GM19468 (cell line): ENCODE measurements around the gene UNCX.
"Not testable (repeated sequence)": the region's sequence is repeated elsewhere in the genome, so short reads cannot be mapped to it uniquely, and the experiment has no call there.

ENCODE experiments used
- ATAC-seq: cut with Tn5 transposase; IDR thresholded peaks from one replicate; pipeline ENCODE4 v1.9.1; 2021; ENCODE audit warnings: mild to moderate bottlenecking, moderate library complexity, moderate number of reproducible peaks; ENCODE audit not compliant: unreplicated experiment; ENCODE audit errors: extremely low read depth

Gene UNCX

DNA sequence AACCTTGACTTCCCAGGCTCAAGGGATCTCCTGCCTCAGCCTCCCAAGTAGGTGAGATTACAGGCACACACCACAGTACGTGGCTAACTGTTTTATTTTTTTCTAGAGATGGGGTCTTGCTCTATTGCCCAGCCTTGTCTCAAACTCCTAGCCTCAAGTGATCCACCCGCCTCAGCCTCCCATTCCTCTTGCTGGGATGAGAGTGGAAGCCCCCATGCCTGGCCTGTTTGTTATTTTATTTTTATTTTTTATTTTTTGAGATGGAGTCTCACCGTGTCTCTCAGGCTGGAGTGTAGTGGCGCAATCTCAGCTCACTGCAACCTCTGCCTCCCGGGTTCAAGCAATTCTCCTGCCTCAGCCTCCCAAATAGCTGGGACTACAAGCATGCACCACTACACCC lies 20.6 kb upstream of the UNCX start:
- ATAC-seq, result not testable (repeated sequence)

DNA sequence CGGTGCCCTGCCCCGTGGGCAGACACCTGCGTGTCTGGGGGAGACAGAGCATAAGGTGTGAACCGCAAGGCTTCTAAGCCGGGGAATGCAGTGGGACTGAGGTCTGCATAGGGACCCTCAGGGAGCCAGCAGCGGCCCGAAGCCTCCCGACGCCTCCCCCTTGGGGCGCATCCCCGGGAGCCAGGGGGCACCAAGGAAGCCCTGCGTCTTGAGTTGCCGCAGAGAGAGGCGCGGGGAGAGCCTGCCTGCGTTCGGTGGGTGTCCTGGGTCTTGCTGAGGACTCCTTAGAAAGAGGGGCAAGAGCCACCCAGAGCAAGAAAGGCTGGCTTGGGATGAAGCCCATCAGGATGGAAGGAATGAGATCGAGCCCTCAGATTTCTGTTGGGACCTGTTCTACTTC lies 18.2 kb upstream of the UNCX start:
- ATAC-seq, result no peak

DNA sequence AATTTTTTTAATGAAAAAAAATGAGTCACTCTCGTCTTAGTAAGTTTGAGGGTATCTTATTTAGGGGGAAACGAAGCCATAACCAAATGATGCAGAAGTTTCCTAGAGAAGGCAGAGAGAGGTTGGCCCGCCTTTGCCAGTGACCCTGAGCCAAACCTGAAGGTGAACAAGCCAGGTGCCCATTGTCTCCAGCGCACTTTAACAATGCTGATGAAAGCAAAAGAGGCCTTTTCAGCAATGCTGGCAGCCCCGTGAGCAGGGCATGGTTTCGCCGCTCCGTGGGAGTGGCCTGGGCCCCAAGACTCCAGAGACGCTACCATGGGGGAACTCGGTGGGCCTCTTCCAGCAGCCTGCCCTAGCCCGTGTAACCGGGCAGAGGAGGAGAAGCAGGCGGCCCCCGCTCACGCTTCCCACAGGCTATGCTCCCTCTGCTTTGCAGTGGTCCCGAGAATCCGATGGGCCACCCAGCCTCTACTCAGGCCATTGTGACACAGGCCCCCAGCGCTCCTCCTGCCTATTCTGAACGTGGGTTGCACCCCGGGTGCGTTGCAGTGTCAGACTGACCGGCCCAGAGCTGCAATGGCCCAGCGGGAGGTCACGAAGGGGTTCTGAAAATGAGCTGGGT lies 14.0 kb upstream of the UNCX start:
- no peak for ATAC-seq

DNA sequence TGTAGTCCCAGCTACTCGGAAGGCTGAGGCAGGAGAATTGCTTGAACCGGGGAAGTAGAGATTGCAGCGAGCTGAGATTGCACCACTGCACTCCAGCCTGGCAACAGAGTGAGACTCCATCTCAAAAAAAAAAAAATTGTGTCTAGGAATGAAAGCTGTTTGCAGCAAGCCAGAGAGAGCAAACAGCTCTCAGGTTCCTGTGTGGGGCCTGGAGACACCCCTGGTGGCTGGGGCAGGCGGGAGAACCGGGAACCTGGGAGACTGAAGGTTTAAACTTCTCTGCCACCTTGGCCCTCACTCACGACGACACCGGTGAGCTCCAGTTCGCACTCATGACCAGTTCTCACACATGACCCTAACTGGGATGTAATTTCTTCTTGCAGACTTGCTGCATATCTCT lies 13.2 kb upstream of the UNCX start:
- ATAC-seq, result no peak

DNA sequence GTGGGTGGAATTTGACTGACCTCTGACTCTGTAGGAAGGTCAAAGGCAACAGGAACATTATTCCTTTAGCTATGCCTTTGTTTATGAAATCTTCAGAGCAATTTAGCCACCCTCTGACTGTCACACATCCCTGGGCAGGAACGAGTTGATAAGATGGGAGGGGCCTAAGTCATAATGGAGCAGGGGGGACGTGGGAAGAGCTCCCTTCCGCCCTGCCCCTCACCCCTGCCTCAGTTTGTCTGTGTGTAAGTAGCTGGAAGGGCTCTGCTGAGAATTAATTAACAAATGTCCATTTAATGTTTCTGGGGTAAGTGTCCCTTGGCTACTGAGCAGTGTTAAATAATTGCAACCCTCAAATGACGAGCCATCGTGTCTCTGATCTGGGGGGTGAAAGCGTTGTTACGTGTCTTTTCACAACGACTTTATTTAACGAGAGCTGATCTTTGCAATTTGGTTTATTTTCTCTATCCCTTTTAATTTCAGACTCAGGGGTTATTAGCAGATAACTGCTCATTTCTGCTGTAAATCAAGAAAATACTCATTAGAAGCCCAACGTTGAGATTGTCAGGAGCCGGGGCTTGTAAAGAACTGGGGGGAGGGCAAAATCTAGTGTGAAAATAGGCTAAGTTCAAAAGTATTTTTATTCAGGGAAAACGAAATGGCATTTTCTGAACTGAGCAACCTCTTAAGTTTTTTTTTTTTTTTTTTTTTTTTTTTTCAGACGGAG lies 12.5 kb upstream of the UNCX start:
- ATAC-seq, result no peak

DNA sequence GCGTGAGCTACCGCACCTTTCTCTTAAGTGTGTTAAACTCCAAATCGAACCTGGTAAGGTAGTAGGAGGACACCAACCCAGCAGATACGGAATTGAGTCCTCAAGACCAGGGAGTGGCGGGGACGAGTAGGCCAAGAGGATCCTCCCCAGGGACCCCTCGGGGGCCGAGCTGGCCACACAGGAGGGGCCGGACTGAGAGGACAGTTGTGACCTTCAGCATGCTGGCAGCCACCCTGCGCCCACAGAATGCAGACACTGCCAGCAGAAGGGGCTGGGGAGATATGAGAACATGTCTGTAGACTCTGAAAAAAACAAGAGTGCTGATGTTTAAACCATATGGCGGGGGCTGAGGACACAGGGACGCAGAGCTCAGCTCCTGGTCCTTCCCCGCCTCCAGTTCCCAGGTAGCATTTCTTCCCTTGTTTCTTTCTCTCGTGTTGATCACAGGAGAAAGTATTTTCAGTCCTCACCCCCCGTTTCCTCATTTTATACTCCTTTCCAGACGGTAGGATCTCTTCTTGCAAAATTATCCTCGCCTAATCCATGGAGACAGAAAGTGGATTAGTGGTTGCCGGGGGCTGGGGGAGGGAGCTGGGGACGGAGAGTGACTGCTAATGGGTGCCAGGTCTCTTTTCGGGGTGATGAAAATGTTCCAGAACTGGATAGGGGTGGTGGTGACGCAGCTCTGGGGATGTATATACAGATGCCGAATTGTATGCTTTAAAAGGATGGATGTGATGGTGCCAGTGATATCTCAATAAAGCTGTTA lies 11.5 kb upstream of the UNCX start:
- ATAC-seq, result no peak

DNA sequence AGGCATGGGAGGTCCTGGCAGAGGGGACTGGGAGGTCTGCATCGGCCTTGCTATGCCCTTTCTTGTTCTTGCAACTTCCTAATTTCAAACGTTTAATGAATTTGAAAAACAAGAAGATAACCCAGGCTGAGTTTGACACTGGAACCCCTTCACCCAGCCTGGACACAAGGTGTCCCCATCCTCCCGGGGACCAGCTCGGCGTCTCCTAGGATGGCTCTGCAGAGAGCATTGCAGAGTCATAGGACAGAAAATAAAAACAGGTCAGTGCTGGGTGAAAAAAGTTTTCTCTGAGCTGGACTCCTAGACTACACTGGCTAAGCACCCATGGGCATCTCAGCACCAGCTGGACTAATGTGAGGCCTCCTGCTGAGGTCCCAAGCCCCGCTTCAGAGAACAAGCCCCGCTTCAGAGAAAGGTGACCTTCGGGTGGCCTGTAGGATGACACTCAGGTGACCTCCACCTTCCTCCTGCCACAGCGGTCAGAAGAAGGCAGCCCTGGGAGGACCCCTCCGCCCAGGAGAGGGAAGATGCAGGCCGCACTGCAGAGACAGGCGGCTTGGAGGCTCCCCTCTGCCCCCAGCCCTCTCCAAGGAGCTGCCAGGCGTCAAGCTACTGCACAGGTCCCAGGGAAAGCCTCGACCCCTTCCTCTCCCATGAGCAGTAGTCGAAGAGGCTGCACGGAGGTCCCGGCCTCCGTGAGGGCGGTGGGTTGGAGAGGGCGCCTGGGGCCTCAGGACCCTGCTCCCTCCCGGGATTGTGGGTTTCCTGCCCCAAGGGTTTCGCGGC lies 9.3 kb upstream of the UNCX start:
- no peak for ATAC-seq

DNA sequence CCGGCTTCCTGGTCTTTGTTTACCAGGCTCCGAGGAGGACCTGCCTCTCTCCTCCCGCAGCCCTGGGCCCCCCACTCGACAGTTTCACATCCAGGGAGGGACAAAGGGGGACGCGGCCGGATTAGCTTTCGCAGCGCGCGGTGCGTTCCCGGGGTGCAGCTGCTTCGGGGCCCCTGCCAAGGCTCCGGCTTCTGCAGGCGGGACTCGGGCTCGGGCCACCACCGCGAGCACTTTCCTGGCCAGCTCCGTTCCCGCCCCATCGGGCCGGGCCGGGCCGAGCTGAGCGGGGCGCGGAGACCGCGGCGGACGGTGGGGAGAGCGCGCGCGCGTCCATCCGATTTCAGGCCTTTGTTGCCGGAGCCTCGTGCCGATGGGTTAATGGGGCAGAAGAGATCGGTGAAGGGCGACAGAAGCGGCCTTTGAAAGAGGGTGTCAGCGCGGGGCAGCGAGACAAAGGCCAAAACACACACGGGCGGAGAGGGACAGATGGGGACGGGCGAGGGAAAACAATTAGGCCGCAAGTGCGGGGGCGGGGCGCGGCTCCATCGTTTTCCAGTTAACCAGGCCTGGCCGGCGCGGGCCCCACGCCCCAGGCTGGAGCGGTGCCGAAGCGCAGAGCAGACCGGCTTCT lies 8.5 kb upstream of the UNCX start:
- no peak for ATAC-seq

DNA sequence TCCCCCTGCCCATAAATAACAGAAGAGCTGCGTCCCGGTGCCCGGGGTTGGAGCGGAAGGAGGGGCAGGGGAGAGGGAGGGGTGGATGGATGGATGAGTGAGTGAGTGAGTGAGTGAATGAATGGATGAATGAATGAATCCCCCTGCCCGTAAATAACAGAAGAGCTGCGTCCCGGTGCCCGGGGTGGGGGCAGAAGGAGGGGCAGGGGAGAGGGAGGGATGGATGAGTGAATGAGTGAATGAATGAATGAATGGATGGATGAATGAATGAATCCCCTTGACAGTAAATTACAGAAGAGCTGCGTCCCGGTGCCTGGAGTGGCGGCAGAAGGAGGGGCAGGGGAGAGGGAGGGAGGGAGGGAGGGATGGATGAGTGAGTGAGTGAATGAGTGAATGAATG lies 7.6 kb upstream of the UNCX start:
- no peak for ATAC-seq

DNA sequence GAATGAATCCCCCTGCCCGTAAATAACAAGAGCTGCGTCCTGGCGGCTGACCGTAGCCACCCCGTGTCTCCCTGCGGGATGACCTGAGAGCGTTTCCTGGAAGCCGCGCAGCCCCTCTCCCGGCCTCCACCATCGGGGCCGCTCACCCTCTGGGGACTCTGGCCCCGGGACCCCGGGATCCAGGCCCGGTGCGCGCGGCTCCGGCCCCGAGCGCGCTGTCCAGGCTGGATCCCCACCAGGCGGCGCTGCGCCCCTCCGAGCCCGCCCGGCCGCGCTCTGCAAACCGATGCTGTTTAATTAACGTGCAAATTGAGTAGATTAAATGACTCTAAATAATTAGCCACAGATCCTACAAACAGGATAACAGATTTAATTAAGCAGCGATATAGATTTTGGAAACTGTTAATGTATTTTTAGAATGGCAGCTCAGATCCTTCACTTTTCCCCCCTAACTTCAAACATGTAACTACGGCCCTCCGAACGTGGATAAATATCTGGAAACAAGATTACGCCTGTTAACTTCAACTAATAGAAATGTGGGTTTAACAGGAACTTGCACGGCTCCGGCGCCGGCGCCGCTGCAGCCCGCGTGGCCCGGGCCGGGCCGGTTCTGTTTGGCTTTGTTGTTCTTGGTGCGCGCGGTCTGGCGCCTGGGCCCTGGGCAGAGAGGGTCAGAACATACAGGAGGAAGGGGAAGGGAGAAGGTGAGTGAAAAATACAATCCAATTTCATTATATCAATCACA lies 7.1 kb upstream of the UNCX start:
- ATAC-seq, result no peak

DNA sequence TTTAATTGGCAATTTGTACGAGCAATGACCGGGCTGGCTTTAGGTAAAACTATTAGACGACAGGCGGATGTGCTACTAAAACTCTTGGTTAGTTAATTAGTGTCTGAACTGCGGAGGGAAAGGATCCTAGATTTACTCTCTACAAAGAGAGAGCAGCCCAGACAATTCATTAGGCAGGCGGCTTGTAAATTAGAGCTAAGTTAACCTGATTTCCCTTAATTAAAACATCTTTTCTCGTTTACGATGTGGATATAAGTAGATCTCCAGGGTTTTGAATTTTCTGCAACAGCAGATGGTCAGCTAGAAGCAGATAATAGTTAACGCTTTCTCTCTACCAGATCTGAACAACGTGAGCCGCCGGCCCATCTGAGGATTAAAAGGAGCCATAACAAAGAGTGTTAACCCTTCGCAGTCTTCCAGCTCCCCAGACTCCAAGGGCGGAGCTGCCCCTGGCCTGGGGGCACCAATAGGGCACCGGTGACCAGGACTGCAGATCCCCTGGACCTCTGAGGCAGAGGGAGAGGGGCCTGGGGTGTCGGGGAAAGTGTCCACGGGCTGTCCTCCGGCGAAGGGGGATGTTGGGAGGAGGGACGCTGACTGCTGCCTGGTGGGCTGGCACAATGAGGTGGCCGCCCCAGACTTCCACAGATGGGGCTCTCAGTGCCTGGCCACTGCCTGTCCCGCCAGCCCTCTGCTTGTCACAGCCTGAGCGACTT lies 6.3 kb upstream of the UNCX start:
- ATAC-seq, result no peak

DNA sequence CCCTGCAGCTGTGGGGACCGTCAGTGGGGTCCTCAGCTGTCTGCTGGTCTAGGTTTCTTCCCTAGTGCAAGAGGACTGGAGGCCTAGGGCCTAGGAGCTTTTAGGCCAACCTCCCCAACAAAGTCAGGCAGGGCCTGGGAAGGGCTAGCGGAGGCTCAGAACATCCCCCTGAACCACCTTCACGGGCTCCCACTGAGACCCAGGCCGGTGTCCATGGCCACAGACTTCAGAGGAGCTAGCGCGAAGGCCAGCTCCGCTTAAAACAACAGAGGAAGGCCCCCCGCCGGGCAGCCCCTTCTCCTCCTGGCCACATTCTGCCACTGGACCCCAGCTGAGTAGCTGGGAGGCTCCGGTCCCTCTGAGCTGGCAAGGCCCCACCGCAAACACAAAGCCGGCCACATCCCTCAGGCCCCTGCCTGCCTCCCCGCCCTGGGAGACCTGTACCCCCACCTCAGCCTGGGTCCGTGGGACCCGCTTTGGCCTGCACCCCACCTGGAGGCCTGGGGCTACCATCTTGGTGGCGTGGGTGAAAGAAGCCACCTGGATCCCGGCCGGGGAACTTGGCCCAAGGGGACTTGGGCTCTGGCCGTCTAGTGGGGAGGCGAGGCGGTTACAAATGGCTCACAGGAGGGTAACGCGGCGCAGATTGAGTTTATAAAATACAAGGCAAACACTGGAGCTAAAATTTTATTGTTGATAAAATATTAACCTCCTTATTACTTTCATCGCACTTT lies 5.4 kb upstream of the UNCX start:
- no peak for ATAC-seq

DNA sequence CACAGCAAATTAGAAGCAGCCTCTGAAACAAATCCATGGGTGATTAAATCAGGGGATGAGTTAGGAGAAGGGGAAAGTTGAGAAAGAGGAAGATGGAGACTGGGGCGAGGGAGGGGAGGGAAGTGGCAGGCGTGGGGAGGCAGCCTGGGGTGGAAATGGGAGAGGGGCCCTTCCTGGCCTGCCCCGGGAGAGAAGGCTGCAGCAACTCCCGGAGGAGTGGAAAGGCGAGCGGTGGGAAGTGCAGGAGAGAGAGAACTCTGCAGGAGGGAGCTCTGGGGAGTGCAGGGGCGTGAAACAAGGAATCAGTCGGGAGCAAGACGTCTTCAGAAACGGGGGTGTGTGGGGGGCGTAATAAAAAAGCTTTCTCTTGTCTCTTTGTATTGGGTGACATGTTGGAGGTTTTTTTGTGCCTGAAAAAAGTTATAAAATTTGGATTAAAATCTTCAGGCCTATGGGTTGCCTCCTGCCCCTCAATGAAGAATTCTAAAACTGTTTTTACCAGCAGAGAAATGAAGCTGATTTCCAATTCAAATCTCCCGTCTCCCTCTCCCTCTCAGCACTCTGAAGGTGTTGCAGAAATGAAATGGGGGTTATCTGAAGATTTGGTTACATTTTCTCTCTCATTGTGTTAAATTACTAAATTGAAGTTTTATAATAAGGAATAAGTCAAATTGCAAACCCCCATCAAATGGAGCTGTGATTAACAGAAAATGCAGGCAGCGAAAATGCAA lies 4.7 kb upstream of the UNCX start:
- no peak for ATAC-seq

DNA sequence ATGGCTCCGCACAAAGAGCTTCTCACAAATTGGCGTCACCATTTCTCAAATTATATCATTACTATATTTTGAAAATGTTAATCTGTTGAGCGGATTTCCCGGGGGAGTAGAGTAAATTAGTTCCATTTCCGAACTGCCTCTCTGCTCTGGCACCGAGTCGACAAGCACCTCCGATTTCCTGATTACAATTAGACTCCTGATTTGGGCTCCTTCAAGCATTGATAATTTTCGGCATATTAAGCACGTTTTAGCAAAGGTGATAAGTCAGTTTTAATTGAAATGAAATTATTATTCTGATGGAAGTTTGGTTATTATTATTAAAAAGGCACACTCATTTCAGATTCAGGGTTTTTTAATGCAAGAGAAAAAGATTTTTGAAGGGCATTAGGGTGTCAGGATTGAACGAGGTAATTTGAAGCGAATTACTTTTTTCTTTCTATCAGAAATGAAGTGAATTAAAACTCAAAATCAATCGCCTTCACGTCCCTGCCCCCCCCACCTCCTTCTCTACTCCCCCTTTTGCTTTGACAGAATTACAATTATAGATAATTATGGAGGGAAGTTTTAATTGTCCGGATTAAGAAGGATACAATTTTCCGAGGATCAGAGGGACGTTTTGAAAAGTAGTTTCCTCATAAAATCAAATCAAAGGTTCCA lies 4.0 kb upstream of the UNCX start:
- no peak for ATAC-seq

DNA sequence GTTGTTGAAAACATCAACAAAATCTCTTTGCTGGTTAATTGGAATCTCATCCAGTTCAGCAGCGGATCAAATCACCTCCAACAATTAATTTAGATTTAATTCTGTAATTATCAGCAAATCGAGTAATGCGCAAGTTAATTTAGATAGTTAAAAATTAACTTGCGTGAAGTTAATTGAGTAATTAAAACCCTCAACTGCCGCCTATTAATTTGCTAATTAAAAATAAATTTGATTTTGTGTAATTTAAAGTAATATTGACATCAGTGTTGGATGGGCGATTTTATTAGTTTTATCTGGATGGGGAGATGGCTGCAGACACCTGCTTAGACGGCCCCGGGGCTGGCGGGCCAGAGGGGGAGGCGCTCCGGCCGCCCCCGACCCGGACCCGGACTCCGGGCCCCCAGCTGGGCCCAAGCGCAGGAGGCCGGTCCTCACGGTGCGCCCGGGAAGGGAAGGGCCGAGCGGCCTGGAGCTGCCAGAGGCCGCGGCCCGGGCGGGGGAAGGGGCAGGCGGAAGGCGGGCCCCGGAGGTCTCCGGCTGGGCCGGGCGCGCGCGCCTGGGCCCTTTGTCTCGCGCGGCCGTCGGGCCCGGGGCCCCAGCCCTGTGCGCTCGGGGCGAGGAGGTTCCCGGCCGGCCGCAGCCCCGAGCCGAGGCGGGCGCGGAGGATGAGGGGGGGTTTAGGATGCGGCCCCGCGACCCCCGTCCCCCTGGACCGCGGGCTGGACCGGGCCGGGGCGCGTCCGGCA lies 3.3 kb upstream of the UNCX start:
- ATAC-seq, result no peak

DNA sequence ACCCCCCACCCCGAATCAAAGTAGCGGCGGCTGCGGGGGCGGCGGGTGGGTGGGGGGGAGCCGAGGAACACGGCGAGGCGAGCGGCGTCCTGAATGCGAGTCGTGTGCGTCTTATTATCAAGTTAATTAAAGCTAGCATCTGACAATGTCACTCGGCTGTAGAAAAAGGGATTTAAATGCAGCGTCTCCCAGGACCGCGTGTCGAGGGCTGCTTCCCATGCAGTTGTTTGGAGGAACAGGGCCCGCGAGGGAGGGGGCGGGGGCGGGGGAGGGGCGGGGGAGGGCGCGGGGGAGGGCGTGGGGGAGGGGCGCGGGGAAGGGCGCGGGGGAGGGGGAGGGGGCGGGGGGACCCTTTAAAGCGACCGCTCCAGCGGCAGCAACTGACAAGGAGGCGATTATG lies 2.7 kb upstream of the UNCX start:
- no peak for ATAC-seq
